Neuronal stem cell (in vitro differentiated cells): ENCODE measurements around the gene TMEM239.
A peak's percentile ranks its signal among the peaks of the same experiment; 100 is the strongest.

Experiments used
- DNase-seq: peaks from one replicate; pipeline ENCODE4 v3.0.0-alpha.2; 2013; ENCODE audit warnings: low spot score
- H2AFZ ChIP-seq: one replicate; pipeline ENCODE4 v1.6.1; 2013; ENCODE audit warnings: mild to moderate bottlenecking, low read length, inconsistent platforms
- H2AK5ac ChIP-seq: 2 replicates; pipeline ENCODE4 v1.6.1; 2013; ENCODE audit warnings: low read depth, mild to moderate bottlenecking, inconsistent platforms, low read length, moderate library complexity, mixed read lengths
- H2BK120ac ChIP-seq: 2 replicates; pipeline ENCODE4 v1.6.1; 2013; ENCODE audit warnings: low read depth, mild to moderate bottlenecking, inconsistent platforms, low read length, moderate library complexity, mixed read lengths
- H2BK12ac ChIP-seq: one replicate; pipeline ENCODE4 v1.6.1; 2013; ENCODE audit warnings: low read length, inconsistent platforms
- H2BK15ac ChIP-seq: 2 replicates; pipeline ENCODE4 v1.6.1; 2013; ENCODE audit warnings: mild to moderate bottlenecking, low read length, inconsistent platforms, mixed read lengths
- H2BK5ac ChIP-seq: one replicate; pipeline ENCODE4 v1.6.1; 2013; ENCODE audit warnings: inconsistent platforms, mild to moderate bottlenecking, low read length, moderate library complexity
- H3K14ac ChIP-seq: one replicate; pipeline ENCODE4 v1.6.1; 2013; ENCODE audit warnings: low read length, inconsistent platforms
- H3K18ac ChIP-seq: 2 replicates; pipeline ENCODE4 v1.6.1; 2013; ENCODE audit warnings: low read length, inconsistent platforms
- H3K23ac ChIP-seq: 2 replicates; pipeline ENCODE4 v1.6.1; 2013; ENCODE audit warnings: low read depth, mild to moderate bottlenecking, mixed read lengths, low read length, inconsistent platforms; ENCODE audit not compliant: poor library complexity
- H3K27ac ChIP-seq: replicated peaks from 3 replicates; pipeline ENCODE4 v1.5.1; 2013; ENCODE audit warnings: low read length, inconsistent platforms
- H3K27me3 ChIP-seq, 3 experiments: 2 replicates each; pipeline ENCODE4 v1.6.1; 2013; ENCODE audit warnings: low read length in 3 of 3, mild to moderate bottlenecking in 2 of 3, inconsistent platforms in 1 of 3, low read depth in 1 of 3, mixed read lengths in 1 of 3, moderate library complexity in 1 of 3; ENCODE audit not compliant: control insufficient read depth in 3 of 3, insufficient read depth in 3 of 3
- H3K36me3 ChIP-seq, 2 donors: replicated peaks in 1 of 2; 2 replicates each; pipeline ENCODE4 v1.6.1; 2013; ENCODE audit warnings: low read length in 2 of 2; ENCODE audit not compliant: control insufficient read depth in 2 of 2, insufficient read depth in 2 of 2
- H3K4ac ChIP-seq: 2 replicates; pipeline ENCODE4 v1.6.1; 2013; ENCODE audit warnings: inconsistent platforms, mild to moderate bottlenecking, low read length, moderate library complexity
- H3K4me1 ChIP-seq, 2 donors: 1 replicate in 1 of 2; 2 replicates in 1 of 2; pipeline ENCODE4 v1.6.1; 2013; ENCODE audit warnings: low read length in 2 of 2, low read depth in 1 of 2; ENCODE audit not compliant: control insufficient read depth in 2 of 2, insufficient read depth in 1 of 2
- H3K4me2 ChIP-seq: one replicate; pipeline ENCODE4 v1.6.1; 2013; ENCODE audit warnings: mild to moderate bottlenecking, low read length, inconsistent platforms; ENCODE audit not compliant: insufficient read depth, poor library complexity, severe bottlenecking
- H3K4me3 ChIP-seq, 2 donors: 2 replicates each; pipeline ENCODE4 v1.5.1; 2013; ENCODE audit warnings: low read length in 2 of 2, mild to moderate bottlenecking in 2 of 2, inconsistent platforms in 1 of 2, moderate library complexity in 1 of 2
- H3K79me1 ChIP-seq: one replicate; pipeline ENCODE4 v1.6.1; 2013; ENCODE audit warnings: low read depth, mild to moderate bottlenecking, inconsistent platforms, low read length, moderate library complexity
- H3K9ac ChIP-seq: one replicate; pipeline ENCODE4 v1.6.1; 2013; ENCODE audit warnings: mild to moderate bottlenecking, low read depth, low read length, inconsistent platforms; ENCODE audit not compliant: poor library complexity
- H3K9me3 ChIP-seq, 2 donors: replicated peaks in 1 of 2; 2 replicates each; pipeline versions ENCODE3 to v1.6.1; 2013; ENCODE audit warnings: low read length in 2 of 2, mild to moderate bottlenecking in 2 of 2, inconsistent platforms in 1 of 2, low read depth in 1 of 2, mixed read lengths in 1 of 2, moderate library complexity in 1 of 2; ENCODE audit not compliant: control insufficient read depth in 2 of 2, insufficient read depth in 1 of 2
- H4K8ac ChIP-seq: one replicate; pipeline ENCODE4 v1.6.1; 2013; ENCODE audit warnings: low read depth, mild to moderate bottlenecking, inconsistent platforms, low read length, moderate library complexity
- H4K91ac ChIP-seq: one replicate; pipeline ENCODE4 v1.6.1; 2013; ENCODE audit warnings: low read length, low read depth, mild to moderate bottlenecking, inconsistent platforms; ENCODE audit not compliant: poor library complexity
- WGBS, 2 donors: extraction: QIAGEN DNeasy Blood & Tissue Kit; methylation state at CpG; one replicate each; pipeline ENCODE4 v1.1.7; 2013; ENCODE audit warnings: missing lambda C conversion rate in 2 of 2, mixed read lengths in 1 of 2; ENCODE audit not compliant: insufficient read length in 2 of 2, insufficient replicate concordance in 1 of 2; ENCODE audit errors: extremely low coverage in 2 of 2; 5-methylcytosine and 5-hydroxymethylcytosine counted together

The TMEM239 gene

DNA sequence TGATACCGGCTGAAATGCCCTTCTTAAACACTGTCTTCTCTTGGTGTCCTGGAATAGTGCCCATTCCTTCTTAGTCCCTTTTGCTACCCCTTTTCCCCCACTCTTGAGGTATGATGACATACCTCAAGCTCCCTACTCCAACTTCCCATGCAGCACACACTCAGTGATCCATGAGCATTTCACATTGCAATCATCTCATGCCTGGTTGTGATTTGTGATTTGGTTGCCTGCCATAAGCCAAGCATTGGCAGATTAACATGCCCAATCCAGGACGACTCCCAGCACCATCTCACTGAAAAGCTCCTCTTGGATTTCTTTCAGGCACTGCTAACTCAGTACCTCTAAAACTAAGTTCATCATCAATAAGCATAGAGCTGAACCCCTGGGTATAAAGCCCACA lies 42.4 kb downstream of the TMEM239 start:
- H4K8ac ChIP-seq: no peak overlapping the region
- H3K4ac ChIP-seq: no peak overlapping the region
- no CpG with 5 or more reads among the region's 2 CpGs for WGBS, 2 donors
- H3K79me1 ChIP-seq: no peaks in the 10 kb centered on the region
- H3K4me2 ChIP-seq: no peak overlapping the region
- H3K9ac ChIP-seq: no peak overlapping the region
- no peaks in the 10 kb centered on the region for H3K27me3 ChIP-seq
- no peak overlapping the region for H3K4me3 ChIP-seq
- H2BK15ac ChIP-seq: no peak overlapping the region
- H3K18ac ChIP-seq: no peak overlapping the region
- H4K91ac ChIP-seq: no peak overlapping the region
- H2AFZ ChIP-seq: no peak overlapping the region
- peaks cover 14 to 30% of the 10 kb centered on the region in 2 donors for H3K36me3 ChIP-seq
- no peak overlapping the region for H3K23ac ChIP-seq
- H2BK5ac ChIP-seq: no peak overlapping the region
- H2AK5ac ChIP-seq: no peak overlapping the region
- H3K14ac ChIP-seq: no peak overlapping the region
- no peak overlapping the region for H2BK120ac ChIP-seq
- no peaks in the 10 kb centered on the region for H3K4me1 ChIP-seq
- no peak overlapping the region for H2BK12ac ChIP-seq
- H3K27ac ChIP-seq: no peak overlapping the region
- H3K9me3 ChIP-seq: no peaks in the 10 kb centered on the region
- no peak for DNase-seq

DNA sequence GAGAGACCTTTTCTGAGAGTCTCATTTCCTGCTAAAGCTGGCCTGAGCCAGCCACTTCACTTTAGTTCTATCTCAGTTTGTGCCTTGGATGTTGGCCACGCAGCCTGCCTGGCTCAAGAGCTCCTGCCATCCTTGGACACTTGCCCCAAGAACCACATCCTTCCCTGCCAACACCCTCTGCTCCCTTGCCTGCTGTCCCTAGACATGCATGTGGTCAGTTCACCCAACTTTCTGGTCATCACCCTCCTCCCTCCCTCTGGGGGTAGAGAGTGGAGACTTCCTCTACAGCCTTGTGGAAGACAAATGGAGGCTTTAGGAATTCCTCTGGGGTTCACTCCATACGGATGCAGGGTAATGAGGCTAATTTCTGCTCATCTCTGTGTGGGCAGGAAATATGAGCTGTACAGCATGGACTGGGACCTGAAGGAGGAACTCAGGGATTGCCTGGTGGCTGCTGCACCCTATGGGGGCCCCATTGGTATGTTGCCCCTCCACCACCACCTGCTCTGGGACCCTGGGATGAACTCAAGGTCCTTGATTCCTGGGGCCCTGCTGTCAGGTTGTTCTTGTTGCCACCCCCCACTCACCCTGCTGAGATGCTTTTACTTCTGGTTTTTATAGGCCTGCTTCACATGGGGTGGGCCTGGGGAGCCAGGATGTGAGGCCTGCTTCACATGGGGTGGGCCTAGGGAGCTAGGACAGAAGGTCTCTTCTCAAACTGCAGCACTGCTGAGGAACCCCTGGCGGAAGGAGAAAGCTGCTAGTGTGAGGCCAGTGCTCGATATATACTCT lies 43.4 kb downstream of the TMEM239 start:
- no peak overlapping the region for H2BK12ac ChIP-seq
- H2BK120ac ChIP-seq: no peak overlapping the region
- no peak overlapping the region for H3K14ac ChIP-seq
- H3K27ac ChIP-seq: no peak overlapping the region
- H2BK5ac ChIP-seq: no peak overlapping the region
- no peak overlapping the region for H2BK15ac ChIP-seq
- no peak overlapping the region for H3K4me3 ChIP-seq
- H2AK5ac ChIP-seq: no peak overlapping the region
- WGBS, 2 donors: no CpG with 5 or more reads among the region's 4 CpGs
- no peak overlapping the region for H3K23ac ChIP-seq
- H3K9me3 ChIP-seq: no peaks in the 10 kb centered on the region
- no peak overlapping the region for H4K91ac ChIP-seq
- H3K18ac ChIP-seq: no peak overlapping the region
- H3K27me3 ChIP-seq: no peaks in the 10 kb centered on the region
- DNase-seq: no peak
- H3K79me1 ChIP-seq: no peaks in the 10 kb centered on the region
- no peak overlapping the region for H3K4ac ChIP-seq
- H3K36me3 ChIP-seq: peaks cover 15 to 38% of the 10 kb centered on the region in 2 donors
- no peaks in the 10 kb centered on the region for H3K4me1 ChIP-seq
- no peak overlapping the region for H3K4me2 ChIP-seq
- no peak overlapping the region for H2AFZ ChIP-seq
- no peak overlapping the region for H4K8ac ChIP-seq
- H3K9ac ChIP-seq: peak overlapping the region; percentile 13

DNA sequence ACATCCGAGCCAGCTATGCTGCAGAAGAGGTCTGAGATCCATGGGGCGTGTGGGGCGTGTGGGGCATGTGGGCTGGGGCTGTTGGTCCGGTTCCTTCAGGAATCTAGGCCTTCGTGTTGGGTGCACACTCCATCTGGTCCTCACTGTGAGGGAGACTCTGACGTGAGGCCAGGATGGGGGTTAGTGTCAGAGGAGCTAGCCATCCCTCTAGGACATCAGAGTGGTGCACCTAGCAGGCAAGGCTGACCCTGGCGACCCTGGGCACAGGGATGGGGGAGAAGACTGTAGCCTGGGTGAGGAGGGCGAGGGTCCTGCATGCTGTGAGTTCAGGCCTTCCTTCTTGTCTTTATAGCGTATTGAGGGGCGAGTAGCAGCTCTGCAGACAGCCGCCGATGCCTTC lies 48.5 kb downstream of the TMEM239 start:
- no peak overlapping the region for H3K18ac ChIP-seq
- DNase-seq: no peak
- H4K8ac ChIP-seq: no peak overlapping the region
- no peaks in the 10 kb centered on the region for H3K4me1 ChIP-seq
- peak overlapping the region; percentile 38 for H3K23ac ChIP-seq
- no peak overlapping the region for H2BK12ac ChIP-seq
- H3K9ac ChIP-seq: no peak overlapping the region
- H3K27ac ChIP-seq: no peak overlapping the region
- no peak overlapping the region for H3K14ac ChIP-seq
- H3K4ac ChIP-seq: no peak overlapping the region
- no peak overlapping the region for H3K4me2 ChIP-seq
- H2AK5ac ChIP-seq: no peak overlapping the region
- H3K27me3 ChIP-seq: no peaks in the 10 kb centered on the region
- H3K79me1 ChIP-seq: no peaks in the 10 kb centered on the region
- H2AFZ ChIP-seq: no peak overlapping the region
- no CpG with 5 or more reads among the region's 12 CpGs for WGBS, 2 donors
- no peak overlapping the region for H2BK5ac ChIP-seq
- H3K9me3 ChIP-seq: no peaks in the 10 kb centered on the region
- no peak overlapping the region for H3K4me3 ChIP-seq
- no peak overlapping the region for H4K91ac ChIP-seq
- peaks cover 27 to 65% of the 10 kb centered on the region in 2 donors for H3K36me3 ChIP-seq
- H2BK120ac ChIP-seq: no peak overlapping the region
- H2BK15ac ChIP-seq: no peak overlapping the region

DNA sequence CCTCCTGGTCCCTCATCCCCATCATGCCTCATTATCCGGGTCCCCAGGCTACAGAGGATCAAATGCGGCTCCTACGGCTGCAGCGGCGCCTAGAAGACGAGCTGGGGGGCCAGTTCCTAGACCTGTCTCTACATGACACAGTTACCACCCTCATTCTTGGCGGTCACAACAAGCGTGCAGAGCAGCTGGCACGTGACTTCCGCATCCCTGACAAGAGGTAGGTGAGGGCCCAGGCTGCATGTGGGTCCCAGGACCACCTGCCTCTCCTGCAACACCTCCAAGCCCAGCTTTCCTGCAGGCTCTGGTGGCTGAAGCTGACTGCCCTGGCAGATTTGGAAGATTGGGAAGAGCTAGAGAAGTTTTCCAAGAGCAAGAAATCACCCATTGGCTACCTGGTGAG lies 48.9 kb downstream of the TMEM239 start:
- Histone ChIP-seq H2AFZ (no peak overlapping the region), H3K27ac (no peak overlapping the region), H3K4ac (no peak overlapping the region), H2AK5ac (no peak overlapping the region), H3K4me2 (no peak overlapping the region), H2BK12ac (no peak overlapping the region), H3K27me3 (no peaks in the 10 kb centered on the region), H2BK15ac (no peak overlapping the region), H4K8ac (no peak overlapping the region), H4K91ac (no peak overlapping the region), H3K9ac (no peak overlapping the region), H3K79me1 (no peaks in the 10 kb centered on the region), H3K4me1 (no peaks in the 10 kb centered on the region), H3K9me3 (no peaks in the 10 kb centered on the region), H2BK120ac (no peak overlapping the region), H3K23ac (peak overlapping the region; percentile 38), H3K36me3 (peaks cover 27 to 63% of the 10 kb centered on the region in 2 donors), H2BK5ac (no peak overlapping the region), H3K14ac (no peak overlapping the region), H3K4me3 (no peak overlapping the region), H3K18ac (no peak overlapping the region)
- no CpG with 5 or more reads among the region's 10 CpGs for WGBS, 2 donors
- DNase-seq: no peak
